Measurements from ENCODE around the gene MAP3K21. TPM values are rescaled to one million over a fixed set of nuclear protein-coding genes. Genes with fewer than 3 reads are reported as not detected.

MAP3K21 gene
- total RNA-seq, 1 donor from 2014 or later, result 9.2 TPM

- Histone ChIP-seq H3K4me3 (no peak overlapping the region), H3K4me1 (no peaks in the 10 kb centered on the region), H3K9me3 (no peaks in the 10 kb centered on the region), H3K36me3 (no peaks in the 10 kb centered on the region), H3K27me3 (ENCODE audit: low read depth) (no peaks in the 10 kb centered on the region), H3K27ac (no peak overlapping the region)
- TF ChIP-seq CTCF (IDR thresholded peaks at IDR 0.05), result no peak
- no peak for DNase-seq
- no peak for ATAC-seq
- intact Hi-C loops (cut with DNase I), result no loop called here
Measured at GRCh38 chr1:233340966-233341516, 13.5 kb downstream of the MAP3K21 start.

GRCh38 chr1:233342086-233342485 is 14.6 kb downstream of the MAP3K21 start:
- no peak for TF ChIP-seq CTCF (IDR thresholded peaks at IDR 0.05)
- Histone ChIP-seq H3K27me3 (ENCODE audit: low read depth) (no peaks in the 10 kb centered on the region), H3K36me3 (no peaks in the 10 kb centered on the region), H3K4me3 (no peak overlapping the region), H3K4me1 (no peaks in the 10 kb centered on the region), H3K27ac (no peak overlapping the region), H3K9me3 (no peaks in the 10 kb centered on the region)
- intact Hi-C loops (cut with DNase I), result no loop called here
- DNase-seq (no peak), ATAC-seq (no peak)

GRCh38 chr1:233343262-233343661 is 15.7 kb downstream of the MAP3K21 start:
- intact Hi-C loops (cut with DNase I), result no loop called here
- no peak for TF ChIP-seq CTCF (IDR thresholded peaks at IDR 0.05)
- Histone ChIP-seq H3K9me3 (no peaks in the 10 kb centered on the region), H3K4me3 (no peak overlapping the region), H3K4me1 (no peaks in the 10 kb centered on the region), H3K27ac (no peak overlapping the region), H3K36me3 (no peaks in the 10 kb centered on the region), H3K27me3 (ENCODE audit: low read depth) (no peaks in the 10 kb centered on the region)
- ATAC-seq, result peak; percentile 66 to 76
- DNase-seq, result no peak

- H3K4me1 ChIP-seq, result no peaks in the 10 kb centered on the region
- no peak for TF ChIP-seq CTCF (IDR thresholded peaks at IDR 0.05)
- H3K36me3 ChIP-seq, result no peaks in the 10 kb centered on the region
- H3K27me3 ChIP-seq (ENCODE audit: low read depth), result no peaks in the 10 kb centered on the region
- no peak overlapping the region for H3K4me3 ChIP-seq
- intact Hi-C loops (cut with DNase I), result no loop called here
- no peak overlapping the region for H3K27ac ChIP-seq
- ATAC-seq (no peak), DNase-seq (no peak)
- no peaks in the 10 kb centered on the region for H3K9me3 ChIP-seq
Measured at GRCh38 chr1:233347338-233347737, 19.8 kb downstream of the MAP3K21 start.

- Histone ChIP-seq H3K27ac (no peak overlapping the region), H3K4me1 (no peaks in the 10 kb centered on the region), H3K4me3 (no peak overlapping the region), H3K9me3 (no peaks in the 10 kb centered on the region), H3K27me3 (ENCODE audit: low read depth) (no peaks in the 10 kb centered on the region), H3K36me3 (no peaks in the 10 kb centered on the region)
- no peak for DNase-seq
- intact Hi-C loops (cut with DNase I), result no loop called here
- TF ChIP-seq CTCF (IDR thresholded peaks at IDR 0.05), result no peak
- ATAC-seq, result no peak
Measured at GRCh38 chr1:233349137-233349536, 21.6 kb downstream of the MAP3K21 start.

GRCh38 chr1:233354983-233355382 is 27.5 kb downstream of the MAP3K21 start:
- no peak overlapping the region for H3K27ac ChIP-seq
- H3K9me3 ChIP-seq, result no peaks in the 10 kb centered on the region
- no peaks in the 10 kb centered on the region for H3K27me3 ChIP-seq (ENCODE audit: low read depth)
- no peaks in the 10 kb centered on the region for H3K4me1 ChIP-seq
- intact Hi-C loops (cut with DNase I), result no loop called here
- no peak for TF ChIP-seq CTCF (IDR thresholded peaks at IDR 0.05)
- H3K36me3 ChIP-seq, result peaks cover 4% of the 10 kb centered on the region
- ATAC-seq, result no peak
- no peak for DNase-seq
- H3K4me3 ChIP-seq, result no peak overlapping the region

Measured in lower lobe of right lung (tissue), 2 donors.